MM.1S (cell line): ENCODE results near the gene PLCB1.

Experiments
- DNase-seq: peaks from one replicate; pipeline ENCODE4 v3.0.0-alpha.2; 2015
- H2AFZ ChIP-seq: fragments of 300-600 bp; sonication (generic); 2 replicates; pipeline ENCODE4 v1.6.0; 2016; ENCODE audit warnings: antibody characterized with exemption, low read length
- H3F3A ChIP-seq: fragments of 300-600 bp; sonication (generic); 2 replicates; pipeline ENCODE4 v1.6.1; 2016; ENCODE audit warnings: mild to moderate bottlenecking, antibody characterized with exemption, low read length, moderate library complexity, mixed read lengths; ENCODE audit not compliant: insufficient read depth
- H3K27ac ChIP-seq: fragments of 300-600 bp; sonication (generic); 2 replicates; pipeline ENCODE4 v1.5.1; 2016; ENCODE audit warnings: mild to moderate bottlenecking, low read length
- H3K27me3 ChIP-seq: fragments of 300-600 bp; sonication (generic); replicated peaks from 2 replicates; pipeline ENCODE4 v1.6.0; 2016; ENCODE audit warnings: low read length; ENCODE audit not compliant: insufficient read depth
- H3K36me3 ChIP-seq: fragments of 300-600 bp; sonication (generic); replicated peaks from 2 replicates; pipeline ENCODE4 v1.6.1; 2016; ENCODE audit warnings: mild to moderate bottlenecking, low read length, mixed read lengths; ENCODE audit not compliant: insufficient read depth
- H3K4me1 ChIP-seq: fragments of 300-600 bp; sonication (generic); 2 replicates; pipeline ENCODE4 v1.6.1; 2016; ENCODE audit warnings: low read length, mixed read lengths
- H3K4me2 ChIP-seq: fragments of 300-600 bp; sonication (generic); 2 replicates; pipeline ENCODE4 v1.6.0; 2016; ENCODE audit warnings: low read depth, low read length
- H3K4me3 ChIP-seq: fragments of 300-600 bp; sonication (generic); 2 replicates; pipeline ENCODE4 v1.5.1; 2016; ENCODE audit warnings: low read length, mixed read lengths
- H3K79me2 ChIP-seq: fragments of 300-600 bp; sonication (generic); 2 replicates; pipeline ENCODE4 v1.6.1; 2016; ENCODE audit warnings: mixed run types, low read length, mixed read lengths
- H3K9ac ChIP-seq: fragments of 300-600 bp; sonication (generic); 2 replicates; pipeline ENCODE4 v1.6.1; 2016; ENCODE audit warnings: low read length, mixed read lengths
- H3K9me2 ChIP-seq: fragments of 300-600 bp; sonication (generic); replicated peaks from 2 replicates; pipeline ENCODE4 v1.6.1; 2016; ENCODE audit warnings: mild to moderate bottlenecking, low read length, mixed read lengths; ENCODE audit not compliant: insufficient read depth
- H3K9me3 ChIP-seq: fragments of 300-600 bp; sonication (generic); replicated peaks from 2 replicates; pipeline ENCODE4 v1.6.1; 2016; ENCODE audit warnings: mild to moderate bottlenecking, low read length, mixed read lengths; ENCODE audit not compliant: insufficient read depth
- H4K20me1 ChIP-seq: fragments of 300-600 bp; sonication (generic); 2 replicates; pipeline ENCODE4 v1.6.1; 2016; ENCODE audit warnings: mild to moderate bottlenecking, low read length, moderate library complexity, mixed read lengths; ENCODE audit not compliant: insufficient read depth
- CTCF ChIP-seq: fragments of 300-600 bp; sonication (generic); IDR thresholded peaks from 2 replicates; pipeline ENCODE4 v1.5.1; 2016; ENCODE audit warnings: antibody characterized with exemption, low read length, mixed read lengths
- EZH2 ChIP-seq: fragments of 300-600 bp; sonication (generic); optimal IDR thresholded peaks from 2 replicates; pipeline ENCODE3; 2017; ENCODE audit warnings: low read depth, mild to moderate bottlenecking, antibody characterized with exemption, low read length, mixed read lengths
- EZH2phosphoT487 ChIP-seq: fragments of 300-600 bp; sonication (generic); IDR thresholded peaks from 2 replicates; pipeline ENCODE4 v1.6.1; 2018; ENCODE audit warnings: antibody characterized with exemption, low read length

Gene PLCB1

GRCh38 chr20:8490076-8490830, 358.2 kb downstream of the PLCB1 start:
- Histone ChIP-seq H2AFZ (no peak overlapping the region), H3K4me2 (no peak overlapping the region), H4K20me1 (no peaks in the 10 kb centered on the region), H3K79me2 (no peaks in the 10 kb centered on the region), H3K4me3 (no peak overlapping the region), H3K9me3 (no peaks in the 10 kb centered on the region), H3K36me3 (no peaks in the 10 kb centered on the region), H3F3A (no peaks in the 10 kb centered on the region), H3K4me1 (0 out of 2 replicates have a peak, but pooled peaks cover 4% of the 10 kb centered on the region), H3K9me2 (no peaks in the 10 kb centered on the region), H3K27me3 (no peaks in the 10 kb centered on the region), H3K9ac (no peak overlapping the region), H3K27ac (no peak overlapping the region)
- no peak for DNase-seq
- TF ChIP-seq EZH2phosphoT487 (no peak), CTCF (no peak), EZH2 (no peak)

- Histone ChIP-seq H3K36me3 (no peaks in the 10 kb centered on the region), H3K4me2 (no peak overlapping the region), H3K9me2 (no peaks in the 10 kb centered on the region), H3K27ac (no peak overlapping the region), H3K9me3 (no peaks in the 10 kb centered on the region), H3K79me2 (no peaks in the 10 kb centered on the region), H3K27me3 (no peaks in the 10 kb centered on the region), H3K4me3 (no peak overlapping the region), H3K4me1 (0 out of 2 replicates have a peak, but pooled peaks cover 4% of the 10 kb centered on the region), H3K9ac (no peak overlapping the region), H2AFZ (no peak overlapping the region), H4K20me1 (no peaks in the 10 kb centered on the region), H3F3A (no peaks in the 10 kb centered on the region)
- no peak for DNase-seq
- TF ChIP-seq EZH2: no peak
- no peak for TF ChIP-seq EZH2phosphoT487
Observed at GRCh38 chr20:8492173-8492572, 360.1 kb downstream of the PLCB1 start.

GRCh38 chr20:8498571-8498970, 366.5 kb downstream of the PLCB1 start:
- no peaks in the 10 kb centered on the region for H4K20me1 ChIP-seq
- H3K79me2 ChIP-seq: no peaks in the 10 kb centered on the region
- no peak overlapping the region for H3K4me2 ChIP-seq
- no peak overlapping the region for H3K27ac ChIP-seq
- H3K9me2 ChIP-seq: no peaks in the 10 kb centered on the region
- no peak overlapping the region for H3K9ac ChIP-seq
- H3K4me1 ChIP-seq: 0 out of 2 replicates have a peak, but pooled peaks cover 4% of the 10 kb centered on the region
- no peak overlapping the region for H3K4me3 ChIP-seq
- H3K9me3 ChIP-seq: no peaks in the 10 kb centered on the region
- H3K27me3 ChIP-seq: no peaks in the 10 kb centered on the region
- no peaks in the 10 kb centered on the region for H3K36me3 ChIP-seq
- no peak overlapping the region for H2AFZ ChIP-seq
- TF ChIP-seq EZH2 (no peak), EZH2phosphoT487 (no peak), CTCF (no peak)
- DNase-seq: no peak
- no peaks in the 10 kb centered on the region for H3F3A ChIP-seq

- H3K36me3 ChIP-seq: no peaks in the 10 kb centered on the region
- no peaks in the 10 kb centered on the region for H3K4me1 ChIP-seq
- H3K79me2 ChIP-seq: no peaks in the 10 kb centered on the region
- H3K9ac ChIP-seq: no peak overlapping the region
- no peak overlapping the region for H3K4me2 ChIP-seq
- H3F3A ChIP-seq: no peaks in the 10 kb centered on the region
- no peaks in the 10 kb centered on the region for H3K27me3 ChIP-seq
- no peak for DNase-seq
- no peak overlapping the region for H2AFZ ChIP-seq
- H3K9me2 ChIP-seq: no peaks in the 10 kb centered on the region
- H3K4me3 ChIP-seq: no peak overlapping the region
- no peak for TF ChIP-seq CTCF
- TF ChIP-seq EZH2phosphoT487: no peak
- TF ChIP-seq EZH2: no peak
- H3K9me3 ChIP-seq: no peaks in the 10 kb centered on the region
- H3K27ac ChIP-seq: no peak overlapping the region
- H4K20me1 ChIP-seq: no peaks in the 10 kb centered on the region
Observed at GRCh38 chr20:8504030-8504429, 372.0 kb downstream of the PLCB1 start.
